Measurements from ENCODE around the gene REPS1. TPM values are rescaled to one million over a fixed set of nuclear protein-coding genes. Genes with fewer than 3 reads are reported as not detected.

The REPS1 gene
- total RNA-seq, 1 experiment from 2014 or later = 74.4 TPM

DNA sequence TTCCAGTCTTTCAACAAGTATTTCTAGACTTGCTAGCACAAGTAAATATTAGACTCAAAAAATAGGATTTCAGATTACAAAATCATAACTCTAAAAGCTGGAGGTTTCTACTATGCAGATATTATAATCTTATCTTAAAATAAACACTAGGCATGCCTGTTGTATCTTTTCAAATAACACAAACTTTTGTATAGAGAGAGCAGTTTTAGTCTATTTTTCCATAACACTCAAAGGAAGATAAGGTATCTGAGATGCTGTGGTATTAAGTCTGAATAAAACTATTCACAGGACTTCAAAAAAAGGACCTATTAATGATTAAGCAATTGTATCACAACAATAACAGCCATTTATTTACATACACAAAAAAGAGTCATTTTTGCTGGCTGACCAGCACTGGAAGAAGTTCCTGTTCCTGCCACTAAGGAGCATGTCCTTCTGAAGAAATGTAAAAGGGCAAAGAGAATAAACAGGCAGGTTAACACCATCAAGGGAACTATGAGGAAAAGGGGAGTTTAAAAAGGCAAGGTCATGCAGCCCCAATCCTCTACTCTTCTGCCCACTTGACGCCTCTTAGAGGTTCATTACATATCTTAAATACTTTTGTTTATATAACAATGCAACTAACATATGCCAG, 39.4 kb downstream of the REPS1 start:
- no peak overlapping the region for H3K14ac ChIP-seq (ENCODE audit: insufficient read depth, low read length)
- no peak overlapping the region for H3K4ac ChIP-seq (ENCODE audit: low read depth, low read length)
- H3T11ph ChIP-seq (ENCODE audit: low read length) = no peak overlapping the region
- no peak overlapping the region for H2AK5ac ChIP-seq (ENCODE audit: insufficient read length, low read length)
- WGBS (ENCODE audit: extremely low coverage, insufficient read length, low lambda C conversion rate) = no CpG with 5 or more reads among the region's 1 CpG
- H2BK120ac ChIP-seq (ENCODE audit: low read depth, low read length, poor library complexity, severe bottlenecking) = no peak overlapping the region
- no peak overlapping the region for H3K27ac ChIP-seq (ENCODE audit: insufficient read length, low read depth, low read length)
- peak overlapping the region; percentile 12 to 36 (median 14); a peak in 3 of 7 replicates for H3K27ac Mint-ChIP-seq
- H3K18ac ChIP-seq (ENCODE audit: insufficient read length, low read depth, low read length) = no peak overlapping the region
- no peak overlapping the region for H4K5ac ChIP-seq (ENCODE audit: insufficient read length, low read depth, low read length)
- H3K9ac ChIP-seq (ENCODE audit: extremely low read depth, insufficient read length, low read length) = no peak overlapping the region
- no peak overlapping the region for H2BK12ac ChIP-seq (ENCODE audit: insufficient read length, low read depth, low read length)
- DNase-seq = no peak
- no peak overlapping the region for H3K23ac ChIP-seq (ENCODE audit: insufficient read length, low read depth, low read length)
- no peak overlapping the region for H3K4me3 Mint-ChIP-seq
- H2AFZ ChIP-seq (ENCODE audit: low read length) = no peak overlapping the region
- H4K20me1 ChIP-seq (ENCODE audit: control insufficient read depth, insufficient read depth, insufficient read length) = peaks cover 2% of the 10 kb centered on the region
- H3K9me3 ChIP-seq (ENCODE audit: control insufficient read depth, low read depth, low read length) = no peaks in the 10 kb centered on the region
- no peak overlapping the region for H3K56ac ChIP-seq (ENCODE audit: insufficient read length, low read depth, low read length)
- H3K36me3 Mint-ChIP-seq (ENCODE audit: insufficient read depth in 1 of 3, low read depth in 3 of 3) = peaks cover 5 to 16% (median 14%) of the 10 kb centered on the region in 3 experiments; a peak in 6 of 7 replicates
- H3K79me1 ChIP-seq (ENCODE audit: insufficient read depth, low read depth, low read length, poor library complexity, severe bottlenecking) = no peaks in the 10 kb centered on the region
- H3K79me2 ChIP-seq (ENCODE audit: insufficient read depth, low read length) = no peaks in the 10 kb centered on the region; the same call in 1 of the 2 replicates
- no peaks in the 10 kb centered on the region for H3K9me3 Mint-ChIP-seq
- H2BK15ac ChIP-seq (ENCODE audit: low read depth, low read length) = no peak overlapping the region
- no peaks in the 10 kb centered on the region for H3K27me3 ChIP-seq (ENCODE audit: insufficient read depth, low read length)
- H3K27me3 Mint-ChIP-seq (ENCODE audit: low read depth) = no peaks in the 10 kb centered on the region
- no peaks in the 10 kb centered on the region for H3K4me1 ChIP-seq (ENCODE audit: insufficient read depth, low read length)
- no peaks in the 10 kb centered on the region for H3K23me2 ChIP-seq (ENCODE audit: insufficient read length, low read depth, low read length, poor library complexity, severe bottlenecking)
- no peak overlapping the region for H3K4me2 ChIP-seq (ENCODE audit: insufficient read depth, insufficient read length, low read length)
- H4K91ac ChIP-seq (ENCODE audit: insufficient read length, low read depth, low read length) = no peak overlapping the region
- TF ChIP-seq, protein P1, sequence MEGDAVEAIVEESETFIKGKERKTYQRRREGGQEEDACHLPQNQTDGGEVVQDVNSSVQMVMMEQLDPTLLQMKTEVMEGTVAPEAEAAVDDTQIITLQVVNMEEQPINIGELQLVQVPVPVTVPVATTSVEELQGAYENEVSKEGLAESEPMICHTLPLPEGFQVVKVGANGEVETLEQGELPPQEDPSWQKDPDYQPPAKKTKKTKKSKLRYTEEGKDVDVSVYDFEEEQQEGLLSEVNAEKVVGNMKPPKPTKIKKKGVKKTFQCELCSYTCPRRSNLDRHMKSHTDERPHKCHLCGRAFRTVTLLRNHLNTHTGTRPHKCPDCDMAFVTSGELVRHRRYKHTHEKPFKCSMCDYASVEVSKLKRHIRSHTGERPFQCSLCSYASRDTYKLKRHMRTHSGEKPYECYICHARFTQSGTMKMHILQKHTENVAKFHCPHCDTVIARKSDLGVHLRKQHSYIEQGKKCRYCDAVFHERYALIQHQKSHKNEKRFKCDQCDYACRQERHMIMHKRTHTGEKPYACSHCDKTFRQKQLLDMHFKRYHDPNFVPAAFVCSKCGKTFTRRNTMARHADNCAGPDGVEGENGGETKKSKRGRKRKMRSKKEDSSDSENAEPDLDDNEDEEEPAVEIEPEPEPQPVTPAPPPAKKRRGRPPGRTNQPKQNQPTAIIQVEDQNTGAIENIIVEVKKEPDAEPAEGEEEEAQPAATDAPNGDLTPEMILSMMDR (conservative IDR thresholded peaks at IDR 0.05) = peak; percentile 25; the same call in 1 of the 3 replicates
- H3K4me1 Mint-ChIP-seq = peaks cover 18 to 21% of the 10 kb centered on the region in 2 experiments
- no peak overlapping the region for H2BK20ac ChIP-seq (ENCODE audit: low read depth, low read length, poor library complexity, severe bottlenecking)
- H2BK5ac ChIP-seq (ENCODE audit: insufficient read length, low read length) = no peak overlapping the region
- no peak overlapping the region for H4K8ac ChIP-seq (replicated peaks; ENCODE audit: insufficient read length, low read depth, low read length)
